Cardiac fibroblast (primary cell): ENCODE measurements around the gene RPL29.

Experiments
- DNase-seq, 2 donors: peaks; one replicate each; pipeline versions ENCODE4 v3.0.0 to v3.0.0-alpha.2; 2010; ENCODE audit warnings: low read depth in 2 of 2
- H3K4me3 ChIP-seq, 2 donors: replicated peaks in 1 of 2; 1 replicate in 1 of 2; 2 replicates in 1 of 2; pipeline ENCODE4 v1.5.1; 2011; ENCODE audit warnings: low read depth in 2 of 2, low read length in 2 of 2, mild to moderate bottlenecking in 2 of 2, moderate library complexity in 1 of 2
- TF ChIP-seq, protein P1 (sequence below): IDR thresholded peaks from one replicate; pipeline ENCODE4 v1.5.1; 2011; ENCODE audit warnings: low read depth, mild to moderate bottlenecking, low read length, inconsistent platforms

Gene RPL29

DNA sequence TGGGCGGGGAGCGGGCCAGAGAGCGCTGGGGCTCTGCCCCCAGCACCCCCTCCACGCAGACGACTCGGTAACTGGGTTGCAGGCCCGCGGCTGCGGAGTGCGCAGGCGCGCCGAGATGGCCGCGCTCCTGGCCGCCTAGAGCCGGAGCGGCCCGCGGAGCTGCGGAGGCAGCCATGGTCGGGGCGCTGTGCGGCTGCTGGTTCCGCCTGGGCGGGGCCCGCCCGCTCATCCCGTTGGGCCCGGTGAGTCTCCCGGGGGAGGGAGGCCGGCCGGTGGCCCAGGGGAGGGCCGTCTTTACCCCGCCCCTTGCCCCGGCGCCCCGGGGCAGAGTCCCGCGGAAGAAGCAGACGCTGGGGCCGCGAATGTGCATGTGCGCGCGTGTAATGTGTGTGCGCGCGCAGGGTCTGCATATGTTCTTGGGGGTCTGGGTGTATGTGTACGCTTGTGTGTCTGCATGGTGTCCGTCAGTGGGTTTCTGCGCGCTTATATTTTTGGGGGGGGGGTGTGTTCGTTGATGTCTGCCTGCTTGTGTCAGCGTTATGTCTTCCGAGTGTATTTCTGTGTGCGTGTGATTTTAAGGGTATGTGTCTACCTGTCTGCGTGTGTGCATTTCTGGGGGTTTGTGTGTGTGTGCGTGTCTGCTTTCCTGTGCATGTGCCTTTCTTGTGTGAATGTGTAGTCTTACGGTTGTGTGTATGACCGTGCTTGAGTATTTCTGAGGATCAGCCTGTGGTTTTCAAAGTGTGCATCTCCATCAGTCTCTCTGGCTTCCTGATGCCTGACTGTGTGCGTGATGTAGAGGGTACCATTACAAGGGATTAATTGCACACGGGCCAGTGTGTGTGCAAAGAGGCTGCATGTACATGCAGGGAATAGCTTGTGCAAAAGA is 20.5 kb downstream of the RPL29 start, which contains the start of gene ABHD14A:
ABHD14A (plus strand) TSS at position 102 of the 889 bp plus-strand sequence; CDS start at position 174, 72 bp downstream.
- H3K4me3 ChIP-seq, result peak within 1 kb of the TSS; percentile 75 to 82
- TF ChIP-seq, protein P1, sequence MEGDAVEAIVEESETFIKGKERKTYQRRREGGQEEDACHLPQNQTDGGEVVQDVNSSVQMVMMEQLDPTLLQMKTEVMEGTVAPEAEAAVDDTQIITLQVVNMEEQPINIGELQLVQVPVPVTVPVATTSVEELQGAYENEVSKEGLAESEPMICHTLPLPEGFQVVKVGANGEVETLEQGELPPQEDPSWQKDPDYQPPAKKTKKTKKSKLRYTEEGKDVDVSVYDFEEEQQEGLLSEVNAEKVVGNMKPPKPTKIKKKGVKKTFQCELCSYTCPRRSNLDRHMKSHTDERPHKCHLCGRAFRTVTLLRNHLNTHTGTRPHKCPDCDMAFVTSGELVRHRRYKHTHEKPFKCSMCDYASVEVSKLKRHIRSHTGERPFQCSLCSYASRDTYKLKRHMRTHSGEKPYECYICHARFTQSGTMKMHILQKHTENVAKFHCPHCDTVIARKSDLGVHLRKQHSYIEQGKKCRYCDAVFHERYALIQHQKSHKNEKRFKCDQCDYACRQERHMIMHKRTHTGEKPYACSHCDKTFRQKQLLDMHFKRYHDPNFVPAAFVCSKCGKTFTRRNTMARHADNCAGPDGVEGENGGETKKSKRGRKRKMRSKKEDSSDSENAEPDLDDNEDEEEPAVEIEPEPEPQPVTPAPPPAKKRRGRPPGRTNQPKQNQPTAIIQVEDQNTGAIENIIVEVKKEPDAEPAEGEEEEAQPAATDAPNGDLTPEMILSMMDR, result no peak
- peak; percentile 59 to 74 for DNase-seq

DNA sequence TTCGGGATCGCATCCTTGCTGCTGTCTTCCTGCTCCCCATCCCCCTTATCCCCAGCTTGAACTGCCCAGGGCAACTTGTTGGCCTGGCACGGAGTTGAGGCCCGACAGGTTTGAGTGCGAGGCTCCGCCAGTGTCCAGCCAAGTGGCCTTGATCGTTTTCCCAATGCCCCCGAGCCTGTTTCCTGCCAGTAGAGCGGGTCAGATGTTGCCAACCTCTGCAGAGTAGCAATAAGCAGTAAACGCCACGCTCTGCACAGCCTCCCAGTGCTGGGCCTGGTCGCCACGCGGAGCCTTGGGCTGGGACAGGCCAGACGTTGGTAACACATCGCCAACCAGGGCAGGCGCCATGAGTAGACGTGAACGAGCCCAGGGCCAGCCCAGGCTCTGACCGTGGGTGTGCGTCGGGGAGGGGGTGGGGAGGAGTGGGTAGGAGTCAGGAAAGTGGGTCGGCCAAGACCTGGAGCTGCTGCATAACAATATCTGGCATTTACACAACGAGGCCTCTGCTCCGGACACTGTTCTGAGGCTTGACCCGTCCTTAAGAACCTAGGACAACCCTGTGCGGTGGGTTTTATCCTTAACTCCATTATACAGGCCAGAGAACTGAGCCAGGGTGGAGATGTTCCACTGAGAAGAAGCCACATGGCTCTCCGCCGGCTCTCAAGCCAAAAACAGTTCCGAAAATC is 21.3 kb downstream of the RPL29 start:
- TF ChIP-seq, protein P1, result no peak
- H3K4me3 ChIP-seq, result peak overlapping the region; percentile 75 to 82
- DNase-seq, result no peak

DNA sequence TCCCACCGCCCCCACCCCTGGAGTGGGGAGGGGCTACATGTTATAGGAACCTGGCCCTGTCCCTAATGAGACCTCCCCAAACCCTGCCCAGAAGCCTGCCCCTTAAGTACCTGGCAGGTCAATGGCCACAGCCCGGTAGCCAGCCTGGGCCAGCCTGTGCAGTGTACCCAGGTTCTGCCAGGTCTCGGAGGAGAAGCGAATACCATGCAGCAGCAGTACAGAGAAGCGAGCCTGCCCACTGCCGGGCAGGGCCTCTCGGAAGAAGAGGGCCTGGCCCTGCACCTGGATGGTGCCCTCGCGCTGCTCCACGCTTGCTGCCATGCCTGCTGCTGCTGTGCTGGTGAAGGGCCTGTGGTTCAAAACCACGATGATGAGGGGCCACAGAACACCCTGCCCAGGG is 24.3 kb downstream of the RPL29 start:
- TF ChIP-seq, protein P1, result no peak
- no peak for DNase-seq
- no peak overlapping the region for H3K4me3 ChIP-seq

DNA sequence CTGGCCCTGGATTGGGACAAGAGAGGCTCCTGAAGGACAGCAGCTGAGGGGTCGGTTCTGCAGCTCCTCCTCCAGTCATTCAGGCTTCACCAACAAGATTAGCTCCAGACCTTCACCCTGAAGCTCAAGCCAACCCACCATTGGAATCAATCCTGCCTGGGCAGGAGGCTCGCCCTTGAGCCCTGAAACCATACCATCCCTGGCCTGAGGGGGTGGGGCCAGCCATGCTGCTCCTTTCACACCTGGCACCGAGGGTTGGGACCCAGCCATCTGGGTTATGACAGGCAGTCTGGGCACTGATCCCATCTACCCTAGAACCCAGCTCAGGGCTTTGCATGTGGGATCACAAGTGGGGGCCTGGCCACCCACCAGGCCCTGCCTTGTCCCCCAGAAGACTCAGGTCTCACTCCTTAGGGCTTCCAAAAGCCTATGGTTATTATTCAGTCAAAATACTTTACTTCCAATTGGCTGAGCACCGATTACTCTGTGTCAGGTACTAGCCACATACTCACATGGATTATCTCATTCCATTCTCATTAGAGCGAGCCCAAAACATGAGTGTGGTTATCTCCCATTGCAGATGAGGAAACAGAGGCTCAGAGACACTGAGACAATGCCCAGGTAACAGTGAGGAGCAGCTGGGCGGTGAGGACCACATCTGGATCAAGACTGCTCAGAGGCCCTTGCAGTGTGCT is 24.9 kb downstream of the RPL29 start:
- H3K4me3 ChIP-seq, result no peak overlapping the region

DNA sequence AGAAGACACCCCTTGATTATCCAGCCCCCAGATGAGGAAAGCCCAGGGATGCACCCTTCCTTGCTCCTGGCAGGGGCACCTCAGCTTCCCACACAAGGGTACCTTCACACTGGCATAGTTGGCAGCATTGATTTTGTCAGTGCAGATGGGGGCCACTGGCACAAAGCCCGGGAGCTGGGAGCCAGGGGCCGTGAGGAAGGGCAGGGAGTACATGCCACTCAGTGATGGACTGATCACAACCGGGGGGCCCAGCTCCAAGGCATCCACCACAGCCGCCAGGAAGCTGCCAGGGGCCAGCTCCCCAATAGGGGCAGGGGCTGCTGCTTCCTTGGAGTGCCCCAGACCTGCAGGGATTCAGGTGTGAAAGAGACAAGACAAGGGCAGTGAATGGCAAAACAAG is 25.9 kb downstream of the RPL29 start:
- TF ChIP-seq, protein P1, result no peak
- no peak overlapping the region for H3K4me3 ChIP-seq
- no peak for DNase-seq

More for the DNA sequence above, 24.9 kb downstream of the RPL29 start:
- TF ChIP-seq, protein P1, result no peak
- DNase-seq, result no peak

DNA sequence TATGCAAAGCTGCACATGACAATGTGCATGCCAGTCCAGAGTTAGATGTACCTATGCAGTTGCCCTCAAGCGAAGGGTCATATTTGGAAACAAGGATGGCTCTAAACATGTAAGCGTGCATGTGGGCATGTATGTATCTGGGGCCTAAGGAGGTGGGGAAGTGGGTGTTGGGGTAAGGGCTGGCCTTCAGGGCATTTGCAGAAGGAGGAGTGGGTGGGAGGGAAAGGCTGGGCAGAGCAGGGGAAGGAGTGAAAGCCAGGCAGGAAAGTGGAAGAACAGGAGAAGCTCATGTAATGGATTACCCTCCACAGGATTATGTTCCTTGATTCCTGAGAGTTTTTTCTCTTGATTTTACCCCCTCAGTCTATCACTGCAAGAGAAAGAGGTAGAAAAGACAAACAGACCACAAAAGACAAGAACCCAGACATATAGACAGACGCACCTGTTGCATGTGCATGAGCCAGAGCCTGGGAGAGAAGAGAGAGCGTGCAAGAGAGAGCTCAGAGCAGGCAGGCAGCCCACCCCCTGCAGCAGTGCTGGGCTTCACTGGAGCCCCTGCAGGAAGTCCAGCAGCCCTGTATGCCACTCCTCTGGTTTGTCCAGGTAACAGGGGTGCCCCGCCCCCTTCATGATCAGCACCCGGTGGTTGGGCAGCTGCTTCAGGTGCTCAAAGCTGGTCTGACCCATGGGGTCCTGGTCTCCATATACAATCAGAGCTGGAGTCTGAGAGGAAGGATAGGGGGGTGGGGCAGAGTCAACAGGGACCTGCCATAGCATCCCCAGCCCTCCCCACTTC is 26.6 kb downstream of the RPL29 start:
- TF ChIP-seq, protein P1, result no peak
- H3K4me3 ChIP-seq, result no peak overlapping the region
- DNase-seq, result no peak
